HepG2 (cell line): ENCODE data around the gene RAB27B. TPM values are rescaled to one million over a fixed set of nuclear protein-coding genes. Genes with fewer than 3 reads are reported as not detected.
A peak's percentile ranks its signal among the peaks of the same experiment; 100 is the strongest.

Experiments
- ATAC-seq: fragments of 200-7000 bp; cut with Tn5 transposase; 3 replicates; pipeline ENCODE4 v1.9.1; 2020; ENCODE audit warnings: mild to moderate bottlenecking, moderate library complexity
- BruUV-seq: library from RNA; stranded (reverse); fragments of 400-500 nt; replicated peaks from 2 replicates; lab custom pipeline; 2021; lab: Mats Ljungman, UMichigan
- CTCF ChIA-PET: fragments of 300-600 bp; formaldehyde crosslinking; extraction: SDS; loops from one replicate; lab custom pipeline; 2021; ENCODE audit warnings: low total read pairs, inconsistent platforms, low intra/inter-chr PET ratio; lab: Yijun Ruan, JAX
- POLR2A ChIA-PET: fragments of 350-600 bp; sonication (Branson Sonifier 250); formaldehyde crosslinking; loops from one replicate; lab custom pipeline; 2020; ENCODE audit warnings: antibody characterized with exemption, inconsistent platforms; lab: Yijun Ruan, JAX
- DNase-seq: peaks from one replicate; pipeline ENCODE4 v3.0.0-alpha.2; 2015; ENCODE audit warnings: low spot score
- FAIRE-seq: peaks from 3 replicates; lab custom pipeline; 2011; peaks lifted over from hg19 to GRCh38; lab: Jason Lieb, UNC
- H2AFZ ChIP-seq: one replicate; pipeline ENCODE4 v1.6.1; 2011; ENCODE audit warnings: low read length, inconsistent platforms
- H3K27ac ChIP-seq: fragments of 300-600 bp; 3 replicates; pipeline ENCODE4 v1.8.0; 2011; ENCODE audit warnings: mixed run types, mild to moderate bottlenecking, mixed read lengths, low read length, inconsistent platforms; ENCODE audit not compliant: insufficient read depth; ENCODE audit errors: extremely low read length
- H3K27me3 ChIP-seq, 2 experiments: fragments of 200-600 bp in 1 of 2; 2 replicates in 1 of 2; 3 replicates in 1 of 2; pipeline versions ENCODE4 v1.6.0 to v1.8.0; 2011; ENCODE audit warnings: low read length in 2 of 2, mild to moderate bottlenecking in 2 of 2, moderate library complexity in 2 of 2, inconsistent platforms in 1 of 2; ENCODE audit not compliant: insufficient read depth in 2 of 2, control insufficient read depth in 1 of 2
- H3K36me3 ChIP-seq, 2 experiments: fragments of 200-600 bp in 1 of 2; replicated peaks in 1 of 2; 2 replicates in 1 of 2; 3 replicates in 1 of 2; pipeline versions ENCODE4 v1.5.1 to v1.8.0; 2011; ENCODE audit warnings: low read length in 2 of 2, inconsistent platforms in 1 of 2; ENCODE audit not compliant: insufficient read depth in 2 of 2, control insufficient read depth in 1 of 2
- H3K4me1 ChIP-seq: 2 replicates; pipeline ENCODE4 v1.5.1; 2012; ENCODE audit warnings: low read length, inconsistent platforms; ENCODE audit not compliant: insufficient read depth
- H3K4me2 ChIP-seq: 2 replicates; pipeline ENCODE4 v1.6.0; 2011; ENCODE audit warnings: low read depth, low read length, inconsistent platforms
- H3K4me3 ChIP-seq, 3 experiments: fragments of 200-600 bp in 1 of 3; sonication (generic), shearing (Covaris generic) in 1 of 3; replicated peaks in 1 of 3; 2 replicates each; pipeline ENCODE4 v1.5.1; 2011 to 2016; ENCODE audit warnings: low read length in 3 of 3, inconsistent platforms in 2 of 3, low read depth in 2 of 3, mild to moderate bottlenecking in 2 of 3, control low read depth in 1 of 3, mixed read lengths in 1 of 3; ENCODE audit not compliant: insufficient read depth in 1 of 3
- H3K79me2 ChIP-seq: one replicate; pipeline ENCODE4 v1.6.1; 2011; ENCODE audit warnings: low read length, inconsistent platforms; ENCODE audit not compliant: insufficient read depth
- H3K9ac ChIP-seq: 2 replicates; pipeline ENCODE4 v1.6.0; 2011; ENCODE audit warnings: mild to moderate bottlenecking, low read depth, low read length, inconsistent platforms; ENCODE audit not compliant: insufficient read depth
- H3K9me3 ChIP-seq: 2 replicates; pipeline ENCODE4 v1.5.1; 2012; ENCODE audit warnings: mild to moderate bottlenecking, low read length
- H4K20me1 ChIP-seq: 2 replicates; pipeline ENCODE4 v1.6.0; 2011; ENCODE audit warnings: inconsistent platforms, mild to moderate bottlenecking, low read length, moderate library complexity; ENCODE audit not compliant: insufficient read depth
- ADNP ChIP-seq: sonication (generic); formaldehyde crosslinking; IDR thresholded peaks from 2 replicates; pipeline ENCODE4 v1.4.0; 2020; ENCODE audit warnings: missing genetic modification reagents
- FOXM1 ChIP-seq: sonication (generic); formaldehyde crosslinking; IDR thresholded peaks from 2 replicates; pipeline ENCODE4 v1.5.0; 2020; ENCODE audit warnings: missing genetic modification reagents
- HNRNPH1 ChIP-seq: fragments of 200-400 bp; formaldehyde crosslinking; optimal IDR thresholded peaks from 2 replicates; pipeline ENCODE3; 2017; ENCODE audit warnings: mild to moderate bottlenecking, low read depth, low read length
- HNRNPL ChIP-seq: fragments of 200-400 bp; formaldehyde crosslinking; IDR thresholded peaks from 2 replicates; pipeline ENCODE4 v1.6.1; 2017; ENCODE audit warnings: mild to moderate bottlenecking, low read depth, low read length
- NR2C2 ChIP-seq: sonication (generic); formaldehyde crosslinking; IDR thresholded peaks from 2 replicates; pipeline ENCODE4 v1.4.0; 2020; ENCODE audit warnings: missing genetic modification reagents, mild to moderate bottlenecking, moderate library complexity, borderline replicate concordance
- ZNF30 ChIP-seq: sonication (generic); formaldehyde crosslinking; IDR thresholded peaks from 2 replicates; pipeline ENCODE4 v1.5.0; 2020; ENCODE audit warnings: mild to moderate bottlenecking, missing genetic modification reagents
- ZNF672 ChIP-seq: sonication (generic); formaldehyde crosslinking; IDR thresholded peaks from 2 replicates; pipeline ENCODE4 v1.8.1; 2022; ENCODE audit warnings: missing genetic modification reagents
- ZNF772 ChIP-seq: sonication (generic); formaldehyde crosslinking; IDR thresholded peaks from 2 replicates; pipeline ENCODE4 v1.5.0; 2020; ENCODE audit warnings: mild to moderate bottlenecking, missing genetic modification reagents
- WGBS: methylation state at CpG from one replicate; pipeline ENCODE4 v1.1.6; 2017; ENCODE audit warnings: low lambda C conversion rate; 5-methylcytosine and 5-hydroxymethylcytosine counted together
- in situ Hi-C: cut with HindIII; loops from 2 replicates; pipeline ENCODE4 v1.10.0; 2017; ENCODE audit warnings: low pct_unique_long_range_greater_than_20kb; ENCODE audit not compliant: extremely low pct_ligation_motif_present
- intact Hi-C: fragments of 100-400 bp; cut with micrococcal nuclease; formaldehyde crosslinking; loops from one replicate; pipeline ENCODE4 v1.10.0; 2022; ENCODE audit not compliant: unreplicated experiment
- polyA plus RNA-seq, 8 experiments: library from polyadenylated mRNA; depleted of rRNA in 3 of 8; stranded (reverse) in 7 of 8; unstranded in 1 of 8; fragments of >200 nt; fragmentation: Illumina TruSeq in 4 of 8; extraction: Trizol in 4 of 8; gene quantifications; 2 replicates each; pipeline versions ENCODE4 v1.2.1 to v1.2.3, GENCODE V29; 2011 to 2016; ENCODE audit warnings: low read depth in 4 of 8, missing spikeins in 1 of 8, mixed read lengths in 1 of 8; ENCODE audit not compliant: insufficient read depth in 1 of 8
- total RNA-seq, 5 experiments: library from RNA; depleted of rRNA; stranded (reverse); fragments of >200 nt; fragmentation: Illumina TruSeq; extraction: Trizol; gene quantifications; 2 replicates each; pipeline ENCODE4 v1.2.3, GENCODE V29; 2016; ENCODE audit warnings: low read depth in 1 of 5
- TF ChIP-seq, protein P1 (sequence below), 2 experiments: sonication (generic) in 1 of 2; formaldehyde crosslinking in 1 of 2; IDR thresholded peaks; 2 replicates each; pipeline versions ENCODE4 v1.6.1 to v1.9.0; 2014 to 2022; ENCODE audit warnings: antibody characterized with exemption in 1 of 2, borderline replicate concordance in 1 of 2, inconsistent platforms in 1 of 2, low read depth in 1 of 2, missing genetic modification reagents in 1 of 2
- TF ChIP-seq, protein P2 (sequence below): sonication (generic); formaldehyde crosslinking; IDR thresholded peaks from 2 replicates; pipeline ENCODE4 v1.4.0; 2020; ENCODE audit warnings: missing genetic modification reagents
- TF ChIP-seq, protein P3 (sequence below): IDR thresholded peaks from 2 replicates; pipeline ENCODE4 v1.6.1; 2016; ENCODE audit warnings: missing biosample characterization, missing genetic modification reagents, low read depth
- TF ChIP-seq, protein P4 (sequence below): sonication (generic); formaldehyde crosslinking; IDR thresholded peaks from 2 replicates; pipeline ENCODE4 v1.8.0; 2022; ENCODE audit warnings: low read depth, missing genetic modification reagents

Gene RAB27B
- total and polyA plus RNA-seq, 2 of the 13 experiments (the other 11 are each of a cell fraction or from before 2014, with no cell fraction given), result not detected

GRCh38 chr18:54910161-54910919, 82.1 kb downstream of the RAB27B start:
- no TSS peak for BruUV-seq
- no peaks in the 10 kb centered on the region for H3K4me1 ChIP-seq
- intact Hi-C loops, result no loop called here
- H3K27ac ChIP-seq, result no peak overlapping the region
- no peak overlapping the region for H2AFZ ChIP-seq
- CTCF ChIA-PET, result no interaction called here
- H3K27me3 ChIP-seq, result no peaks in the 10 kb centered on the region; a peak in 1 of 5 replicates
- no peak overlapping the region for H3K4me3 ChIP-seq
- no peak overlapping the region for H3K4me2 ChIP-seq
- ATAC-seq, result peak; percentile 52; the same call in 2 of the 3 replicates
- 100% methylated on average over 2 of the region's 6 CpGs for WGBS
- POLR2A ChIA-PET, result no interaction called here
- H3K36me3 ChIP-seq, result no peaks in the 10 kb centered on the region
- H3K79me2 ChIP-seq, result no peaks in the 10 kb centered on the region
- no peak for DNase-seq
- no peak for FAIRE-seq
- H3K9ac ChIP-seq, result no peak overlapping the region
- in situ Hi-C loops, result no loop called here
- H3K9me3 ChIP-seq, result no peaks in the 10 kb centered on the region
- no peaks in the 10 kb centered on the region for H4K20me1 ChIP-seq
- TF ChIP-seq NR2C2 (CRISPR knock-in tag), result no peak
- TF ChIP-seq, protein P1, sequence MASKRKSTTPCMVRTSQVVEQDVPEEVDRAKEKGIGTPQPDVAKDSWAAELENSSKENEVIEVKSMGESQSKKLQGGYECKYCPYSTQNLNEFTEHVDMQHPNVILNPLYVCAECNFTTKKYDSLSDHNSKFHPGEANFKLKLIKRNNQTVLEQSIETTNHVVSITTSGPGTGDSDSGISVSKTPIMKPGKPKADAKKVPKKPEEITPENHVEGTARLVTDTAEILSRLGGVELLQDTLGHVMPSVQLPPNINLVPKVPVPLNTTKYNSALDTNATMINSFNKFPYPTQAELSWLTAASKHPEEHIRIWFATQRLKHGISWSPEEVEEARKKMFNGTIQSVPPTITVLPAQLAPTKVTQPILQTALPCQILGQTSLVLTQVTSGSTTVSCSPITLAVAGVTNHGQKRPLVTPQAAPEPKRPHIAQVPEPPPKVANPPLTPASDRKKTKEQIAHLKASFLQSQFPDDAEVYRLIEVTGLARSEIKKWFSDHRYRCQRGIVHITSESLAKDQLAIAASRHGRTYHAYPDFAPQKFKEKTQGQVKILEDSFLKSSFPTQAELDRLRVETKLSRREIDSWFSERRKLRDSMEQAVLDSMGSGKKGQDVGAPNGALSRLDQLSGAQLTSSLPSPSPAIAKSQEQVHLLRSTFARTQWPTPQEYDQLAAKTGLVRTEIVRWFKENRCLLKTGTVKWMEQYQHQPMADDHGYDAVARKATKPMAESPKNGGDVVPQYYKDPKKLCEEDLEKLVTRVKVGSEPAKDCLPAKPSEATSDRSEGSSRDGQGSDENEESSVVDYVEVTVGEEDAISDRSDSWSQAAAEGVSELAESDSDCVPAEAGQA (IDR thresholded peaks at IDR 0.05; ENCODE audit: low read depth), result no peak
- TF ChIP-seq, protein P1 (CRISPR knock-in tag; IDR thresholded peaks at IDR 0.05; ENCODE audit: borderline replicate concordance), result no peak
- TF ChIP-seq ZNF30 (CRISPR knock-in tag), result no peak
- TF ChIP-seq FOXM1 (CRISPR knock-in tag), result no peak
- TF ChIP-seq ZNF672 (CRISPR knock-in tag), result no peak
- no peak for TF ChIP-seq ZNF772
- TF ChIP-seq, protein P2, sequence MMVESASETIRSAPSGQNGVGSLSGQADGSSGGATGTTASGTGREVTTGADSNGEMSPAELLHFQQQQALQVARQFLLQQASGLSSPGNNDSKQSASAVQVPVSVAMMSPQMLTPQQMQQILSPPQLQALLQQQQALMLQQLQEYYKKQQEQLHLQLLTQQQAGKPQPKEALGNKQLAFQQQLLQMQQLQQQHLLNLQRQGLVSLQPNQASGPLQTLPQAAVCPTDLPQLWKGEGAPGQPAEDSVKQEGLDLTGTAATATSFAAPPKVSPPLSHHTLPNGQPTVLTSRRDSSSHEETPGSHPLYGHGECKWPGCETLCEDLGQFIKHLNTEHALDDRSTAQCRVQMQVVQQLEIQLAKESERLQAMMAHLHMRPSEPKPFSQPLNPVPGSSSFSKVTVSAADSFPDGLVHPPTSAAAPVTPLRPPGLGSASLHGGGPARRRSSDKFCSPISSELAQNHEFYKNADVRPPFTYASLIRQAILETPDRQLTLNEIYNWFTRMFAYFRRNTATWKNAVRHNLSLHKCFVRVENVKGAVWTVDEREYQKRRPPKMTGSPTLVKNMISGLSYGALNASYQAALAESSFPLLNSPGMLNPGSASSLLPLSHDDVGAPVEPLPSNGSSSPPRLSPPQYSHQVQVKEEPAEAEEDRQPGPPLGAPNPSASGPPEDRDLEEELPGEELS (CRISPR knock-in tag), result no peak
- TF ChIP-seq, protein P3, sequence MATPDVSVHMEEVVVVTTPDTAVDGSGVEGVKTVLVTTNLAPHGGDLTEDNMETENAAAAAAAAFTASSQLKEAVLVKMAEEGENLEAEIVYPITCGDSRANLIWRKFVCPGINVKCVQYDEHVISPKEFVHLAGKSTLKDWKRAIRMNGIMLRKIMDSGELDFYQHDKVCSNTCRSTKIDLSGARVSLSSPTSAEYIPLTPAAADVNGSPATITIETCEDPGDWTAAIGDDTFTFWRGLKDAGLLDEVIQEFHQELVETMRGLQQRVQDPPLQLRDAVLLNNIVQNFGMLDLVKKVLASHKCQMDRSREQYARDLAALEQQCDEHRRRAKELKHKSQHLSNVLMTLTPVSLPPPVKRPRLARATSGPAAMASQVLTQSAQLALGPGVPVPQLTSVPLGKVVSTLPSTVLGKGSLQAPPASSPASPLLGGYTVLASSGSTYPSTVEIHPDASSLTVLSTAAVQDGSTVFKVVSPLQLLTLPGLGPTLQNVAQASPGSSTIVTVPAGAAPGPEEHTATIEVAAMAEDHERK (CRISPR knock-in tag), result no peak
- no peak for TF ChIP-seq HNRNPH1
- no peak for TF ChIP-seq ADNP (CRISPR knock-in tag)
- TF ChIP-seq, protein P4, sequence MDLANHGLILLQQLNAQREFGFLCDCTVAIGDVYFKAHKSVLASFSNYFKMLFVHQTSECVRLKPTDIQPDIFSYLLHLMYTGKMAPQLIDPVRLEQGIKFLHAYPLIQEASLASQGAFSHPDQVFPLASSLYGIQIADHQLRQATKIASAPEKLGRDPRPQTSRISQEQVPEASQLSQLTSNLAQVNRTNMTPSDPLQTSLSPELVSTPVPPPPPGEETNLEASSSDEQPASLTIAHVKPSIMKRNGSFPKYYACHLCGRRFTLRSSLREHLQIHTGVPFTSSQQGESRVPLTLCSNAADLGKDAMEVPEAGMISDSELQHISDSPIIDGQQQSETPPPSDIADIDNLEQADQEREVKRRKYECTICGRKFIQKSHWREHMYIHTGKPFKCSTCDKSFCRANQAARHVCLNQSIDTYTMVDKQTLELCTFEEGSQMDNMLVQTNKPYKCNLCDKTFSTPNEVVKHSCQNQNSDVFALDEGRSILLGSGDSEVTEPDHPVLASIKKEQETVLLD (CRISPR knock-in tag), result no peak
- no peak for TF ChIP-seq HNRNPL
